NCI-H187 treated with DMSO at 0.1 percent for 48 hours (cell line): ENCODE results near the gene ACVR1B.

Experiments
- DNase-seq: peaks from one replicate; lab custom pipeline; 2025; lab: John Stamatoyannopoulos, UW

ACVR1B gene

GRCh38 chr12:52044292-52044983 lies 92.9 kb downstream of the ACVR1B start:
- DNase-seq = no peak

- no peak for DNase-seq
Measured at GRCh38 chr12:52045794-52046199, 94.3 kb downstream of the ACVR1B start.
